ENCODE results near the gene PLXNA1.

DNA sequence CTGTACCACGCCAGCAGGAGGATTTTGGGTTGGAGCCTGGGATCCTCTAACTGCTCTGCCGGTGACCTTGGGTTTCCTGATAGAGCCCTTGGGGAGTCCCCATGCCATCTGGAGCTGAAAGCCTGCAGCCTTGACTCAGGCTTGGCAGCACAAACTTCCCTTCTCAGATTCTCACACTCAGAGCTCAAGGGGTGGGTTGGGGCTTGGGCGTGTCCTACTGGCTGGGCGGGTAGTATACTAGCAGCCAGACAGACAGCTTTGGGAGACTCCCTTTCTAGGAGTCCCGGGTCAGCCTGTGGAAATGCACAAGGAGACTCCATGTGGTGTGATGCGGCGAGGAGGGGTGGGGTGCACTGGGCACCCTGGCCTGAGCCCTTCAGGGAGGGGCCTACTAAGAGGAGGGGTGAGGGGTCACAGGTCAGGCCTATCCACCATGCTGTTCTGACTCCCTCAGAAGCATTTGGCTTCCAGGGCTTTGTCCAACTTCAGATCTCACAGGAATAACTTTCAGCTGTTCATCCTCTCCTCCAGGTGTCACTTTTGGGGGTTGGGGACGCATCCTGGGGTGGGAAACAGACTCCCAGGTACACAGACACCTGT, 21.6 kb upstream of the PLXNA1 start:
- TF ChIP-seq, protein P1, sequence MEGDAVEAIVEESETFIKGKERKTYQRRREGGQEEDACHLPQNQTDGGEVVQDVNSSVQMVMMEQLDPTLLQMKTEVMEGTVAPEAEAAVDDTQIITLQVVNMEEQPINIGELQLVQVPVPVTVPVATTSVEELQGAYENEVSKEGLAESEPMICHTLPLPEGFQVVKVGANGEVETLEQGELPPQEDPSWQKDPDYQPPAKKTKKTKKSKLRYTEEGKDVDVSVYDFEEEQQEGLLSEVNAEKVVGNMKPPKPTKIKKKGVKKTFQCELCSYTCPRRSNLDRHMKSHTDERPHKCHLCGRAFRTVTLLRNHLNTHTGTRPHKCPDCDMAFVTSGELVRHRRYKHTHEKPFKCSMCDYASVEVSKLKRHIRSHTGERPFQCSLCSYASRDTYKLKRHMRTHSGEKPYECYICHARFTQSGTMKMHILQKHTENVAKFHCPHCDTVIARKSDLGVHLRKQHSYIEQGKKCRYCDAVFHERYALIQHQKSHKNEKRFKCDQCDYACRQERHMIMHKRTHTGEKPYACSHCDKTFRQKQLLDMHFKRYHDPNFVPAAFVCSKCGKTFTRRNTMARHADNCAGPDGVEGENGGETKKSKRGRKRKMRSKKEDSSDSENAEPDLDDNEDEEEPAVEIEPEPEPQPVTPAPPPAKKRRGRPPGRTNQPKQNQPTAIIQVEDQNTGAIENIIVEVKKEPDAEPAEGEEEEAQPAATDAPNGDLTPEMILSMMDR (IDR thresholded peaks at IDR 0.05; ENCODE audit: borderline replicate concordance, extremely low read depth, low read length, poor library complexity, severe bottlenecking) = no peak
- TF ChIP-seq EZH2 (IDR thresholded peaks at IDR 0.05; ENCODE audit: borderline replicate concordance, low read depth, low read length, severe bottlenecking) = no peak

Measured in DND-41 (cell line).